HepG2 (cell line): ENCODE results near the gene DNAJA3. TPM values are rescaled to one million over a fixed set of nuclear protein-coding genes. Genes with fewer than 3 reads are reported as not detected.
A peak's percentile ranks its signal among the peaks of the same experiment; 100 is the strongest.

Experiments
- FOSL1 ChIP-seq: sonication (generic); formaldehyde crosslinking; IDR thresholded peaks from 2 replicates; pipeline ENCODE4 v1.9.0; 2021; ENCODE audit warnings: missing genetic modification reagents, borderline replicate concordance
- FOXK2 ChIP-seq: fragments of 450-650 bp; IDR thresholded peaks from 2 replicates; pipeline ENCODE4 v1.6.1; 2016
- GTF2F1 ChIP-seq: fragments of 150-350 bp; IDR thresholded peaks from 2 replicates; pipeline ENCODE4 v1.6.1; 2014; ENCODE audit warnings: low read length
- MZF1 ChIP-seq: sonication (generic); formaldehyde crosslinking; IDR thresholded peaks from 2 replicates; pipeline ENCODE4 v1.8.1; 2023; ENCODE audit warnings: mild to moderate bottlenecking, missing genetic modification reagents, borderline replicate concordance
- TEAD2 ChIP-seq: sonication (generic); formaldehyde crosslinking; IDR thresholded peaks from 2 replicates; pipeline ENCODE4 v1.9.0; 2021; ENCODE audit warnings: missing genetic modification reagents
- ZBTB4 ChIP-seq: sonication (generic); formaldehyde crosslinking; IDR thresholded peaks from 2 replicates; pipeline ENCODE4 v1.4.0; 2020; ENCODE audit warnings: missing genetic modification reagents, mild to moderate bottlenecking, borderline replicate concordance
- ZNF318 ChIP-seq: sonication (generic); formaldehyde crosslinking; IDR thresholded peaks from 2 replicates; pipeline ENCODE4 v1.4.0; 2020; ENCODE audit warnings: mild to moderate bottlenecking, missing genetic modification reagents
- ZNF343 ChIP-seq: sonication (generic); formaldehyde crosslinking; IDR thresholded peaks from 2 replicates; pipeline ENCODE4 v1.4.0; 2020; ENCODE audit warnings: mild to moderate bottlenecking, missing genetic modification reagents
- ZNF468 ChIP-seq: sonication (generic); formaldehyde crosslinking; IDR thresholded peaks from 2 replicates; pipeline ENCODE4 v1.8.0; 2022; ENCODE audit warnings: mild to moderate bottlenecking, moderate library complexity, missing genetic modification reagents
- ZNF567 ChIP-seq: sonication (generic); formaldehyde crosslinking; IDR thresholded peaks from 2 replicates; pipeline ENCODE4 v1.8.1; 2023; ENCODE audit warnings: mild to moderate bottlenecking, missing genetic modification reagents, borderline replicate concordance
- polyA plus RNA-seq, 8 experiments: library from polyadenylated mRNA; depleted of rRNA in 3 of 8; stranded (reverse) in 7 of 8; unstranded in 1 of 8; fragments of >200 nt; fragmentation: Illumina TruSeq in 4 of 8; extraction: Trizol in 4 of 8; gene quantifications; 2 replicates each; pipeline versions ENCODE4 v1.2.1 to v1.2.3, GENCODE V29; 2011 to 2016; ENCODE audit warnings: low read depth in 4 of 8, missing spikeins in 1 of 8, mixed read lengths in 1 of 8; ENCODE audit not compliant: insufficient read depth in 1 of 8
- total RNA-seq, 5 experiments: library from RNA; depleted of rRNA; stranded (reverse); fragments of >200 nt; fragmentation: Illumina TruSeq; extraction: Trizol; gene quantifications; 2 replicates each; pipeline ENCODE4 v1.2.3, GENCODE V29; 2016; ENCODE audit warnings: low read depth in 1 of 5
- TF ChIP-seq, protein P1 (sequence below): sonication (generic); formaldehyde crosslinking; IDR thresholded peaks from 2 replicates; pipeline ENCODE4 v1.4.0; 2020; ENCODE audit warnings: missing genetic modification reagents
- TF ChIP-seq, protein P2 (sequence below): conservative IDR thresholded peaks from 2 replicates; pipeline ENCODE4 v1.6.1; 2018; ENCODE audit warnings: missing genetic modification reagents
- TF ChIP-seq, protein P3 (sequence below): sonication (generic); formaldehyde crosslinking; IDR thresholded peaks from 2 replicates; pipeline ENCODE4 v1.4.0; 2020; ENCODE audit warnings: missing genetic modification reagents

Gene DNAJA3
- total and polyA plus RNA-seq, 2 of the 13 experiments (the other 11 are each of a cell fraction or from before 2014, with no cell fraction given), result 77.0 to 83.3 TPM

DNA sequence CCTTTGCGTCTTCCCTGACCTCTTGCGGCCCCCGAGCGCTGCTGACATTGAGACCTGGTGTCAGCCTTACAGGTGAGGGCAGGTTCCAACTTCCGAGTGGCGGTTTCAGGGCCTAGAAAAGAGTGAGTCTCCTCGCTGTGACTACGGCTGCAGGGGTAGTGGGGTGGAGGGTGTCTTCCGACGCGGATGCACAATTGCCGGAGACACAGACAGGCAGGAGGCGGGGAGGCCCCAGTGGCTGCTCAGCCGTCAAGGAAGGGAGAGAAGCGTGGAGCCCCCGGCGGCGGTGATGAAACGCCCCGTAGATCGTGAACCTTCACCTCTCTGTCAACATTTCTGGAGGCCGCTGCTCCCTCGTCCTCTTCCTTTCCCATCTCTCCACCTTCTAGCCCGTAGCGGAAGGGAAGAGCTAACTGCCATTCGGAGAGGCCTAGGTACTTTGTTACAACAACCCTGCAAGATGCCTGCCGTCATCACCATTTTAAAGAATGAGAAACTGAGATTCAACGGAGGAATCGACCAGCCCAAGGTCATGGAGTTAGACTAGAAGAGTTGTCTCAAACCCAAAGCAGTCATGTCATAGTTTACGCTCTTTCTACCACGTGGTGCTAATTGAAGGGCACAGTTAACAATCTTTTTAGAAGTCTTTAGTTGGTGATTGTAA is 485 bp downstream of the DNAJA3 start (continued):
- TF ChIP-seq ZNF318 (CRISPR knock-in tag) (peak; percentile 88), MZF1 (CRISPR knock-in tag) (no peak), TEAD2 (CRISPR knock-in tag) (no peak), FOXK2 (no peak), FOSL1 (CRISPR knock-in tag) (no peak), ZNF468 (CRISPR knock-in tag) (peak; percentile 84; the same call in 1 of the 2 replicates), ZBTB4 (CRISPR knock-in tag) (no peak), ZNF343 (CRISPR knock-in tag) (peak; percentile 88; the same call in 1 of the 2 replicates), ZNF567 (CRISPR knock-in tag) (no peak), GTF2F1 (no peak)
- TF ChIP-seq, protein P1, sequence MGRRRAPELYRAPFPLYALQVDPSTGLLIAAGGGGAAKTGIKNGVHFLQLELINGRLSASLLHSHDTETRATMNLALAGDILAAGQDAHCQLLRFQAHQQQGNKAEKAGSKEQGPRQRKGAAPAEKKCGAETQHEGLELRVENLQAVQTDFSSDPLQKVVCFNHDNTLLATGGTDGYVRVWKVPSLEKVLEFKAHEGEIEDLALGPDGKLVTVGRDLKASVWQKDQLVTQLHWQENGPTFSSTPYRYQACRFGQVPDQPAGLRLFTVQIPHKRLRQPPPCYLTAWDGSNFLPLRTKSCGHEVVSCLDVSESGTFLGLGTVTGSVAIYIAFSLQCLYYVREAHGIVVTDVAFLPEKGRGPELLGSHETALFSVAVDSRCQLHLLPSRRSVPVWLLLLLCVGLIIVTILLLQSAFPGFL (CRISPR knock-in tag), result no peak
- TF ChIP-seq, protein P2, sequence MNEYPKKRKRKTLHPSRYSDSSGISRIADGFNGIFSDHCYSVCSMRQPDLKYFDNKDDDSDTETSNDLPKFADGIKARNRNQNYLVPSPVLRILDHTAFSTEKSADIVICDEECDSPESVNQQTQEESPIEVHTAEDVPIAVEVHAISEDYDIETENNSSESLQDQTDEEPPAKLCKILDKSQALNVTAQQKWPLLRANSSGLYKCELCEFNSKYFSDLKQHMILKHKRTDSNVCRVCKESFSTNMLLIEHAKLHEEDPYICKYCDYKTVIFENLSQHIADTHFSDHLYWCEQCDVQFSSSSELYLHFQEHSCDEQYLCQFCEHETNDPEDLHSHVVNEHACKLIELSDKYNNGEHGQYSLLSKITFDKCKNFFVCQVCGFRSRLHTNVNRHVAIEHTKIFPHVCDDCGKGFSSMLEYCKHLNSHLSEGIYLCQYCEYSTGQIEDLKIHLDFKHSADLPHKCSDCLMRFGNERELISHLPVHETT (CRISPR knock-in tag), result no peak
- TF ChIP-seq, protein P3, sequence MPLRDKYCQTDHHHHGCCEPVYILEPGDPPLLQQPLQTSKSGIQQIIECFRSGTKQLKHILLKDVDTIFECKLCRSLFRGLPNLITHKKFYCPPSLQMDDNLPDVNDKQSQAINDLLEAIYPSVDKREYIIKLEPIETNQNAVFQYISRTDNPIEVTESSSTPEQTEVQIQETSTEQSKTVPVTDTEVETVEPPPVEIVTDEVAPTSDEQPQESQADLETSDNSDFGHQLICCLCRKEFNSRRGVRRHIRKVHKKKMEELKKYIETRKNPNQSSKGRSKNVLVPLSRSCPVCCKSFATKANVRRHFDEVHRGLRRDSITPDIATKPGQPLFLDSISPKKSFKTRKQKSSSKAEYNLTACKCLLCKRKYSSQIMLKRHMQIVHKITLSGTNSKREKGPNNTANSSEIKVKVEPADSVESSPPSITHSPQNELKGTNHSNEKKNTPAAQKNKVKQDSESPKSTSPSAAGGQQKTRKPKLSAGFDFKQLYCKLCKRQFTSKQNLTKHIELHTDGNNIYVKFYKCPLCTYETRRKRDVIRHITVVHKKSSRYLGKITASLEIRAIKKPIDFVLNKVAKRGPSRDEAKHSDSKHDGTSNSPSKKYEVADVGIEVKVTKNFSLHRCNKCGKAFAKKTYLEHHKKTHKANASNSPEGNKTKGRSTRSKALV (CRISPR knock-in tag), result no peak
